Kidney (tissue), 22 donors: ENCODE results near the gene PTPDC1. TPM values are rescaled to one million over a fixed set of nuclear protein-coding genes. Genes with fewer than 3 reads are reported as not detected.

Source experiments
- DNase-seq, 5 donors: peaks; one replicate each; pipeline ENCODE4 v3.0.0-alpha.2; 2013 to 2020
- FAIRE-seq: peaks from 2 replicates; lab custom pipeline; 2012; peaks lifted over from hg19 to GRCh38; lab: Jason Lieb, UNC
- H3K27ac ChIP-seq, 2 donors: one replicate each; pipeline ENCODE4 v1.7.0; 2013; ENCODE audit warnings: low read depth in 2 of 2, low read length in 2 of 2, inconsistent platforms in 1 of 2
- H3K27me3 ChIP-seq: one replicate; pipeline ENCODE4 v1.7.1; 2013; ENCODE audit warnings: low read length, inconsistent platforms; ENCODE audit not compliant: control insufficient read depth, insufficient read depth
- H3K36me3 ChIP-seq, 3 donors: one replicate each; pipeline versions ENCODE4 v1.7.0 to v1.7.1; 2013; ENCODE audit warnings: low read length in 3 of 3, control low read depth in 1 of 3, inconsistent platforms in 1 of 3; ENCODE audit not compliant: insufficient read depth in 3 of 3, control insufficient read depth in 2 of 3
- H3K4me1 ChIP-seq, 3 donors: one replicate each; pipeline versions ENCODE4 v1.7.0 to v1.7.1; 2013; ENCODE audit warnings: low read length in 3 of 3, inconsistent platforms in 1 of 3, low read depth in 1 of 3; ENCODE audit not compliant: control insufficient read depth in 2 of 3, insufficient read depth in 2 of 3
- H3K4me3 ChIP-seq, 3 donors: one replicate each; pipeline versions ENCODE4 v1.7.0 to v1.8.1; 2013; ENCODE audit warnings: low read length in 3 of 3, control low read depth in 1 of 3, inconsistent platforms in 1 of 3
- H3K9ac ChIP-seq, 3 donors: one replicate each; pipeline versions ENCODE4 v1.7.0 to v1.7.1; 2013; ENCODE audit warnings: low read length in 3 of 3, control low read depth in 1 of 3, inconsistent platforms in 1 of 3
- H3K9me3 ChIP-seq, 3 donors: one replicate each; pipeline versions ENCODE4 v1.7.0 to v1.7.1; 2013; ENCODE audit warnings: low read length in 3 of 3, control low read depth in 1 of 3, inconsistent platforms in 1 of 3; ENCODE audit not compliant: control insufficient read depth in 2 of 3, insufficient read depth in 1 of 3
- CTCF ChIP-seq: IDR thresholded peaks from 3 replicates; pipeline ENCODE4 v1.5.1; 2012; ENCODE audit warnings: mild to moderate bottlenecking, moderate library complexity, borderline replicate concordance; ENCODE audit not compliant: insufficient read depth; ENCODE audit errors: extremely low read depth
- intact Hi-C: fragments of 100-400 bp; cut with DNase I; formaldehyde crosslinking; loops from one replicate; pipeline ENCODE4 v1.11.1; 2022
- long read RNA-seq, 10 donors: library from polyadenylated mRNA in 1 of 10; unstranded in 1 of 10; transcript quantifications; one replicate each; pipeline ENCODE4 v2.0.0 and lab custom pipeline, GENCODE V29; 2021 to 2026
- polyA plus RNA-seq: library from polyadenylated mRNA; stranded (reverse); fragments of 350-450 nt; fragmentation: Illumina TruSeq; extraction: RNeasy Lipid Tissue Mini Kit (QIAGEN cat#74804); gene quantifications from one replicate; pipeline ENCODE4 v1.2.3, GENCODE V29; 2014; ENCODE audit warnings: low read depth, low replicate concordance; ENCODE audit not compliant: insufficient read depth
- total RNA-seq: library from RNA; stranded (reverse); fragmentation: NEBNext Ultra II Directional; extraction: Animal tissue kit (Norgen Biotek cat#: 25700); gene quantifications from one replicate; pipeline ENCODE4 v1.2.1, GENCODE V29; 2021
- donor health status: control.
- donor health status: control.
- donor health status: control.
- donor health status: control.
- donor health status: control.
- donor health status: DM: yes; HTN: yes; CAD: no.
- donor health status: Normal renal cell carcinoma (clear cell type).

PTPDC1 gene
- total RNA-seq (8.7 TPM), polyA plus RNA-seq (2.8 TPM)
- long read RNA-seq, donor 1, partial matches to known transcripts: 0 of 1 reads
- long read RNA-seq, donor 1, other reads (novel, unspliced or antisense): 0 of 1 reads
- long read RNA-seq, donor 2, partial matches to known transcripts: 0 of 1 reads
- long read RNA-seq, donor 2, other reads (novel, unspliced or antisense): 0 of 1 reads
- long read RNA-seq, donor 3: 0 reads
- long read RNA-seq, donor 4, partial matches to known transcripts: 0 of 1 reads
- long read RNA-seq, donor 4, other reads (novel, unspliced or antisense): 0 of 1 reads
- long read RNA-seq, donor 5: 0 reads
- long read RNA-seq, donor 6: 0 reads
- long read RNA-seq, donor 7, partial matches to known transcripts: 0 of 1 reads
- long read RNA-seq, donor 7, other reads (novel, unspliced or antisense): 0 of 1 reads
- long read RNA-seq, donor 8: 0 reads
- long read RNA-seq, donor 9: 0 reads
- long read RNA-seq, donor 10, partial matches to known transcripts: 0 of 1 reads
- long read RNA-seq, donor 10, other reads (novel, unspliced or antisense): 0 of 1 reads

GRCh38 chr9:94084314-94084713 is at the start of gene PTPDC1:
TSS of gene PTPDC1 (plus strand) at chr9:94084464. CDS start at chr9:94084531, 67 bp downstream.
- Histone ChIP-seq H3K9ac (no peak within 1 kb of the TSS), H3K9me3 (no peaks in the 10 kb centered on the region), H3K4me1 (peaks cover 0 to 6% (median 5%) of the 10 kb centered on the region in 3 donors), H3K4me3 (no peak within 1 kb of the TSS), H3K27me3 (no peaks in the 10 kb centered on the region), H3K27ac (no peak within 1 kb of the TSS), H3K36me3 (no peaks in the 10 kb centered on the region)
- DNase-seq: peak in 4 of 5 donors; percentile 44 to 72 (median 58)
- intact Hi-C loops: no loop called here
- FAIRE-seq: no peak
- TF ChIP-seq CTCF: no peak

GRCh38 chr9:94034511-94034910 is 49.8 kb upstream of the PTPDC1 start:
- FAIRE-seq: peak; percentile 3
- peaks cover 0 to 11% (median under 1%) of the 10 kb centered on the region in 3 donors for H3K4me1 ChIP-seq
- no peak overlapping the region for H3K9ac ChIP-seq

GRCh38 chr9:94039786-94040185 is 44.5 kb upstream of the PTPDC1 start:
- Histone ChIP-seq H3K4me3 (no peak overlapping the region), H3K9ac (no peak overlapping the region), H3K27me3 (no peaks in the 10 kb centered on the region), H3K27ac (no peak overlapping the region), H3K4me1 (no peaks in the 10 kb centered on the region), H3K36me3 (no peaks in the 10 kb centered on the region), H3K9me3 (no peaks in the 10 kb centered on the region)
- no peak for FAIRE-seq
- intact Hi-C loops: no loop called here
- no peak for DNase-seq
- no peak for TF ChIP-seq CTCF

More at GRCh38 chr9:94034511-94034910, 49.8 kb upstream of the PTPDC1 start:
- intact Hi-C loops: no loop called here
- Histone ChIP-seq H3K27me3 (no peaks in the 10 kb centered on the region), H3K36me3 (no peaks in the 10 kb centered on the region), H3K27ac (no peak overlapping the region), H3K4me3 (no peak overlapping the region), H3K9me3 (no peaks in the 10 kb centered on the region)
- DNase-seq: no peak
- no peak for TF ChIP-seq CTCF
